Right lobe of liver (tissue), 4 donors: ENCODE measurements around the gene SCUBE2.

Source experiments
- CTCF ChIP-seq, 4 donors: fragments of 200-600 bp in 3 of 4; fragments of 450-650 bp in 1 of 4; IDR thresholded peaks; one replicate each; pipeline versions ENCODE4 v1.5.1 to v1.8.0; 2016 to 2022; ENCODE audit warnings: antibody characterized with exemption in 4 of 4, mild to moderate bottlenecking in 2 of 4
- POLR2A ChIP-seq: fragments of 450-650 bp; IDR thresholded peaks from one replicate; pipeline ENCODE4 v1.6.1; 2017; ENCODE audit warnings: antibody characterized with exemption, mild to moderate bottlenecking
- donor health status: DM: no; HTN: no; CAD: no.
- donor health status: DM: no; HTN: no; CAD: no.
- donor health status: DM: no; HTN: yes; CAD: no.

- TF ChIP-seq POLR2A (no peak), CTCF (IDR thresholded peaks at IDR 0.05) (no peak)
These were observed 71.5 kb downstream of the SCUBE2 start for GRCh38 chr11:9019861-9020260.
